ENCODE data around the gene UNC5A.

The UNC5A gene

GRCh38 chr5:176810081-176810597, at the start of gene UNC5A:
Gene UNC5A (plus strand): TSS chr5:176810559. CDS start chr5:176810751, 192 bp downstream.
- DNase-seq (ENCODE audit: low spot score), result no peak

GRCh38 chr5:176761755-176762154, 48.6 kb upstream of the UNC5A start:
- DNase-seq (ENCODE audit: low spot score), result no peak

- no peak for DNase-seq (ENCODE audit: low spot score)
Measured at GRCh38 chr5:176762489-176762888, 47.9 kb upstream of the UNC5A start.

- DNase-seq (ENCODE audit: low spot score), result no peak
Measured at GRCh38 chr5:176765687-176766086, 44.7 kb upstream of the UNC5A start.

- no peak for DNase-seq (ENCODE audit: low spot score)
Measured at GRCh38 chr5:176768174-176768970, 42.0 kb upstream of the UNC5A start.

- no peak for DNase-seq (ENCODE audit: low spot score)
Measured at GRCh38 chr5:176769911-176770310, 40.4 kb upstream of the UNC5A start.

- DNase-seq (ENCODE audit: low spot score), result no peak
Measured at GRCh38 chr5:176770431-176770830, 39.9 kb upstream of the UNC5A start.

- DNase-seq (ENCODE audit: low spot score), result no peak
Measured at GRCh38 chr5:176771102-176771845, 39.1 kb upstream of the UNC5A start.

GRCh38 chr5:176772271-176773210, 37.8 kb upstream of the UNC5A start:
- DNase-seq (ENCODE audit: low spot score), result no peak

GRCh38 chr5:176773408-176774035, 36.8 kb upstream of the UNC5A start:
- DNase-seq (ENCODE audit: low spot score), result no peak

GRCh38 chr5:176774216-176775171, 35.9 kb upstream of the UNC5A start:
- no peak for DNase-seq (ENCODE audit: low spot score)

- DNase-seq (ENCODE audit: low spot score), result no peak
Measured at GRCh38 chr5:176775409-176775808, 35.0 kb upstream of the UNC5A start.

GRCh38 chr5:176776141-176776865, 34.1 kb upstream of the UNC5A start:
- no peak for DNase-seq (ENCODE audit: low spot score)

GRCh38 chr5:176776916-176777315, 33.4 kb upstream of the UNC5A start:
- DNase-seq (ENCODE audit: low spot score), result no peak

GRCh38 chr5:176778921-176779465, 31.4 kb upstream of the UNC5A start:
- no peak for DNase-seq (ENCODE audit: low spot score)

GRCh38 chr5:176779537-176779936, 30.8 kb upstream of the UNC5A start:
- DNase-seq (ENCODE audit: low spot score), result no peak

- no peak for DNase-seq (ENCODE audit: low spot score)
Measured at GRCh38 chr5:176780176-176781053, 29.9 kb upstream of the UNC5A start.

GRCh38 chr5:176781054-176781375, 29.3 kb upstream of the UNC5A start:
- no peak for DNase-seq (ENCODE audit: low spot score)
